ENCODE measurements around the gene TLE4. TPM values are rescaled to one million over a fixed set of nuclear protein-coding genes. Genes with fewer than 3 reads are reported as not detected.

Gene TLE4
- total RNA-seq (2014; rRNA removed) = 8.3 and 17.9 TPM in 2 replicates
- Bru-seq, nascent RNA = percentile 71 among the genes with signal in this experiment
- BruChase-seq, experiment 1, labeled RNA remaining after a 6-hour chase = percentile 57 among the genes with signal in this experiment
- percentile 61 among the genes with signal in this experiment for BruChase-seq, experiment 2, labeled RNA remaining after a 2-hour chase
- long read RNA-seq, partial matches to known transcripts = 7 of 10 reads
- long read RNA-seq, other reads (novel, unspliced or antisense) = 2 of 10 reads

- H2AFZ ChIP-seq (ENCODE audit: low read length) = peak within 1 kb of the TSS; percentile 90
These were observed at the start of gene TLE4 for GRCh38 chr9:79571309-79572031. Gene TLE4 (plus strand): TSS chr9:79571965. CDS start chr9:79572791, 826 bp downstream.

GRCh38 chr9:79522793-79523192 lies 49.0 kb upstream of the TLE4 start:
- Histone ChIP-seq H3K4me3 (ENCODE audit: low read length) (no peak overlapping the region), H3K27ac (ENCODE audit: low read length) (no peak overlapping the region), H2AFZ (ENCODE audit: low read length) (no peak overlapping the region), H3F3A (ENCODE audit: low read length, unreplicated experiment) (no peaks in the 10 kb centered on the region), H4K20me1 (ENCODE audit: low read length) (no peaks in the 10 kb centered on the region), H3K4me1 (ENCODE audit: insufficient read depth, low read length) (no peaks in the 10 kb centered on the region), H3K79me2 (ENCODE audit: low read length) (no peaks in the 10 kb centered on the region), H3K9me2 (replicated peaks; ENCODE audit: low read length) (no peaks in the 10 kb centered on the region), H3K27me3 (ENCODE audit: low read length) (no peaks in the 10 kb centered on the region), H3K9me3 (ENCODE audit: low read length) (no peaks in the 10 kb centered on the region), H3K4me2 (ENCODE audit: low read length) (no peak overlapping the region), H3K36me3 (ENCODE audit: low read depth, low read length) (no peaks in the 10 kb centered on the region), H3K9ac (ENCODE audit: low read length) (no peak overlapping the region)
- ATAC-seq (no peak), DNase-seq (no peak)
- TF ChIP-seq EZH2 (IDR thresholded peaks at IDR 0.05; ENCODE audit: low read length, unreplicated experiment) = no peak
- no peak for TF ChIP-seq CTCF (conservative IDR thresholded peaks at IDR 0.05; ENCODE audit: low read depth, low read length)
- TF ChIP-seq EZH2phosphoT487 (IDR thresholded peaks at IDR 0.05; ENCODE audit: borderline replicate concordance, low read length) = no peak
- POLR2A ChIA-PET (ENCODE audit: unreplicated experiment) = no interaction called here
- intact Hi-C loops (cut with micrococcal nuclease) = no loop called here
- CTCF ChIA-PET = no interaction called here
- BruUV-seq (replicated peaks) = no TSS peak

More at GRCh38 chr9:79571309-79572031, at the start of gene TLE4:
- Histone ChIP-seq H3K4me1 (ENCODE audit: insufficient read depth, low read length) (peaks cover 12% of the 10 kb centered on the region; the same call in 1 of the 2 replicates), H3K27ac (ENCODE audit: low read length) (peak within 1 kb of the TSS; percentile 22), H3K4me2 (ENCODE audit: low read length) (peak within 1 kb of the TSS; percentile 91), H3F3A (ENCODE audit: low read length, unreplicated experiment) (no peaks in the 10 kb centered on the region), H4K20me1 (ENCODE audit: low read length) (no peaks in the 10 kb centered on the region), H3K9me3 (ENCODE audit: low read length) (no peaks in the 10 kb centered on the region), H3K9ac (ENCODE audit: low read length) (peak within 1 kb of the TSS; percentile 64), H3K36me3 (ENCODE audit: low read depth, low read length) (no peaks in the 10 kb centered on the region), H3K4me3 (ENCODE audit: low read length) (peak within 1 kb of the TSS; percentile 80), H3K9me2 (replicated peaks; ENCODE audit: low read length) (no peaks in the 10 kb centered on the region), H3K79me2 (ENCODE audit: low read length) (peaks cover 16% of the 10 kb centered on the region), H3K27me3 (ENCODE audit: low read length) (no peaks in the 10 kb centered on the region)
- intact Hi-C loops (cut with micrococcal nuclease) = loop anchor here (1.0 to 10.0 kb wide), 8 partner anchors 51 to 606 kb away; no protein-coding TSS in a partner anchor
- no TSS peak for BruUV-seq (replicated peaks)
- CTCF ChIA-PET = interaction anchor here (0.9 kb wide), 1 partner anchor 53 kb away, joined by 4 read pairs; no protein-coding TSS in a partner anchor
- ATAC-seq (peak; percentile 88), DNase-seq (peak; percentile 97)
- POLR2A ChIA-PET (ENCODE audit: unreplicated experiment) = interaction anchor here (0.5 to 0.7 kb wide), 5 partner anchors 23 to 1207 kb away, joined by 3 to 12 read pairs (median 4); no protein-coding TSS in a partner anchor
- no peak for TF ChIP-seq CTCF (conservative IDR thresholded peaks at IDR 0.05; ENCODE audit: low read depth, low read length)
- TF ChIP-seq EZH2 (IDR thresholded peaks at IDR 0.05; ENCODE audit: low read length, unreplicated experiment) = no peak
- no peak for TF ChIP-seq EZH2phosphoT487 (IDR thresholded peaks at IDR 0.05; ENCODE audit: borderline replicate concordance, low read length)

All from PC-3 (cell line).